ENCODE results near the gene G6PD. TPM values are rescaled to one million over a fixed set of nuclear protein-coding genes. Genes with fewer than 3 reads are reported as not detected.

Gene G6PD
- total RNA-seq, 1 donor from 2014 or later: 72.4 TPM

GRCh38 chrX:154486052-154486395 lies 60.6 kb downstream of the G6PD start:
- no peaks in the 10 kb centered on the region for H3K27me3 Mint-ChIP-seq (ENCODE audit: insufficient read depth)
- H3K9me3 Mint-ChIP-seq: no peaks in the 10 kb centered on the region
- H3K27ac Mint-ChIP-seq: no peak overlapping the region
- peak; percentile 28 for DNase-seq (ENCODE audit: low spot score)
- peaks cover 11% of the 10 kb centered on the region for H3K36me3 Mint-ChIP-seq (ENCODE audit: low read depth)
- intact Hi-C loops (cut with micrococcal nuclease): no loop called here
- H3K4me3 Mint-ChIP-seq: no peak overlapping the region
- H3K4me1 Mint-ChIP-seq (ENCODE audit: low read depth): peaks cover 14% of the 10 kb centered on the region

GRCh38 chrX:154485150-154486051 lies 61.2 kb downstream of the G6PD start:
- no peaks in the 10 kb centered on the region for H3K9me3 Mint-ChIP-seq
- H3K4me3 Mint-ChIP-seq: peak overlapping the region; percentile 74
- DNase-seq (ENCODE audit: low spot score): no peak
- H3K27ac Mint-ChIP-seq: peak overlapping the region; percentile 44
- peaks cover 11% of the 10 kb centered on the region for H3K36me3 Mint-ChIP-seq (ENCODE audit: low read depth)
- H3K27me3 Mint-ChIP-seq (ENCODE audit: insufficient read depth): no peaks in the 10 kb centered on the region
- peaks cover 14% of the 10 kb centered on the region for H3K4me1 Mint-ChIP-seq (ENCODE audit: low read depth)
- intact Hi-C loops (cut with micrococcal nuclease): no loop called here

- no peaks in the 10 kb centered on the region for H3K9me3 Mint-ChIP-seq
- no peak overlapping the region for H3K27ac Mint-ChIP-seq
- peaks cover 11% of the 10 kb centered on the region for H3K36me3 Mint-ChIP-seq (ENCODE audit: low read depth)
- peak overlapping the region; percentile 74 for H3K4me3 Mint-ChIP-seq
- no peak for DNase-seq (ENCODE audit: low spot score)
- intact Hi-C loops (cut with micrococcal nuclease): no loop called here
- H3K27me3 Mint-ChIP-seq (ENCODE audit: insufficient read depth): no peaks in the 10 kb centered on the region
- peaks cover 13% of the 10 kb centered on the region for H3K4me1 Mint-ChIP-seq (ENCODE audit: low read depth)
These were observed 62.1 kb downstream of the G6PD start for GRCh38 chrX:154484255-154485149.

GRCh38 chrX:154483325-154483724 lies 63.3 kb downstream of the G6PD start:
- peak overlapping the region; percentile 7 for H3K4me3 Mint-ChIP-seq
- H3K27me3 Mint-ChIP-seq (ENCODE audit: insufficient read depth): no peaks in the 10 kb centered on the region
- H3K36me3 Mint-ChIP-seq (ENCODE audit: low read depth): peaks cover 11% of the 10 kb centered on the region
- peaks cover 11% of the 10 kb centered on the region for H3K4me1 Mint-ChIP-seq (ENCODE audit: low read depth)
- DNase-seq (ENCODE audit: low spot score): no peak
- intact Hi-C loops (cut with micrococcal nuclease): no loop called here
- H3K9me3 Mint-ChIP-seq: no peaks in the 10 kb centered on the region
- H3K27ac Mint-ChIP-seq: no peak overlapping the region

- Mint-ChIP-seq H3K27me3 (ENCODE audit: insufficient read depth) (no peaks in the 10 kb centered on the region), H3K4me1 (ENCODE audit: low read depth) (peaks cover 11% of the 10 kb centered on the region), H3K9me3 (no peaks in the 10 kb centered on the region), H3K27ac (no peak overlapping the region), H3K4me3 (no peak overlapping the region), H3K36me3 (ENCODE audit: low read depth) (peaks cover 7% of the 10 kb centered on the region)
- no peak for DNase-seq (ENCODE audit: low spot score)
- intact Hi-C loops (cut with micrococcal nuclease): no loop called here
These were observed 63.9 kb downstream of the G6PD start for GRCh38 chrX:154482786-154483185.

GRCh38 chrX:154481911-154482601 lies 64.6 kb downstream of the G6PD start:
- DNase-seq (ENCODE audit: low spot score): no peak
- Mint-ChIP-seq H3K36me3 (ENCODE audit: low read depth) (peaks cover 6% of the 10 kb centered on the region), H3K9me3 (no peaks in the 10 kb centered on the region), H3K4me1 (ENCODE audit: low read depth) (peaks cover 17% of the 10 kb centered on the region), H3K27me3 (ENCODE audit: insufficient read depth) (no peaks in the 10 kb centered on the region), H3K4me3 (peak overlapping the region; percentile 45), H3K27ac (peak overlapping the region; percentile 72)
- intact Hi-C loops (cut with micrococcal nuclease): no loop called here

Other genes with a start within 250 kb of the G6PD start
- 854 and 873 TPM in 2 replicates for gene FLNA, start 172.2 kb downstream of the G6PD start, total RNA-seq
- gene EMD, start 167.6 kb downstream of the G6PD start, total RNA-seq: 83.3 and 85.5 TPM in 2 replicates
- 2,208 and 2,261 TPM in 2 replicates for gene RPL10, start 148.5 kb downstream of the G6PD start, total RNA-seq
- gene DNASE1L1, start 137.6 kb downstream of the G6PD start, total RNA-seq: 12.4 and 14.5 TPM in 2 replicates
- gene TAFAZZIN, start 135.3 kb downstream of the G6PD start, total RNA-seq: 65.2 and 69.2 TPM in 2 replicates
- gene ATP6AP1, start 118.2 kb downstream of the G6PD start, total RNA-seq: 49.8 and 54.3 TPM in 2 replicates
- 110 and 113 TPM in 2 replicates for gene GDI1, start 109.7 kb downstream of the G6PD start, total RNA-seq
- gene FAM50A, start 102.7 kb downstream of the G6PD start, total RNA-seq: 84.9 and 95.4 TPM in 2 replicates
- gene PLXNA3, start 88.6 kb downstream of the G6PD start, total RNA-seq: 45.4 and 61.1 TPM in 2 replicates
- gene LAGE3, start 67.6 kb downstream of the G6PD start, total RNA-seq: 60.3 and 63.2 TPM in 2 replicates
- 59.2 and 63.5 TPM in 2 replicates for gene UBL4A, start 60.2 kb downstream of the G6PD start, total RNA-seq
- 19.9 and 23.1 TPM in 2 replicates for gene SLC10A3, start 56.2 kb downstream of the G6PD start, total RNA-seq
- gene FAM3A, start 30.6 kb downstream of the G6PD start, total RNA-seq: 35.9 and 40.1 TPM in 2 replicates
- gene IKBKG, start 774 bp upstream of the G6PD start, total RNA-seq: 40.7 and 41.2 TPM in 2 replicates
- not detected in 2 replicates for gene CTAG1A, start 38.3 kb upstream of the G6PD start, total RNA-seq
- gene CTAG1B, start 72.4 kb upstream of the G6PD start, total RNA-seq: not detected in 2 replicates
- not detected in 2 replicates for gene CTAG2, start 106.7 kb upstream of the G6PD start, total RNA-seq
- 5.1 TPM in 2 replicates for gene GAB3, start 204.2 kb upstream of the G6PD start, total RNA-seq
- 186 and 188 TPM in 2 replicates for gene DKC1, start 216.0 kb upstream of the G6PD start, total RNA-seq